GM18951 (cell line): ENCODE results near the gene DEFB112.

Experiments used
- POLR2A ChIP-seq: IDR thresholded peaks from 4 replicates; pipeline ENCODE4 v1.6.1; 2011; ENCODE audit warnings: mild to moderate bottlenecking; ENCODE audit not compliant: insufficient read length, insufficient read depth; ENCODE audit errors: extremely low read depth
- in situ Hi-C: fragments of 300-500 bp; cut with MboI; formaldehyde crosslinking; loops from one replicate; pipeline ENCODE4 v1.12.0; 2022; ENCODE audit warnings: low sequenced_read_pairs, mixed read lengths, inconsistent platforms; ENCODE audit not compliant: unreplicated experiment

The DEFB112 gene

DNA sequence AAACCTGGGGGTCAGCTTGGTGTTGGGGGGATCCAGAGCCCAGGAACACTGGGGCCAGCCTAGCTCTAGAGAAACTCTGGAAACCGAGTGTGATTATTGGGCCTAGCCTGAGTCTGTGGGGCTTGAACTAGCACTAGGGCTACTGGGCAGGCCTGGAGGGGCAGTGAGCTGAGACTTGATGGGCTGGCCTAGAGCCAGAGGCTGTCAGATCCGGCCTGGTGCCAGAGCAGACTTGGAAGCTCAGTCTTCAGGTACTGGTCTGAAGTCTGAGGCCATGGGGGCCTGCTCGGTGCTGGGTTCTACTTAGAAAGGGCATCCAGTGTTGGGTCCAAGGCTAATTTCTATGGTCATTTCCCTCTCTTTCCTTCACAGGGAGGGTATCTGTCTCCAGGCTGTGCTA lies 2.7 kb downstream of the DEFB112 start:
- TF ChIP-seq POLR2A = no peak
- in situ Hi-C loops = no loop called here

DNA sequence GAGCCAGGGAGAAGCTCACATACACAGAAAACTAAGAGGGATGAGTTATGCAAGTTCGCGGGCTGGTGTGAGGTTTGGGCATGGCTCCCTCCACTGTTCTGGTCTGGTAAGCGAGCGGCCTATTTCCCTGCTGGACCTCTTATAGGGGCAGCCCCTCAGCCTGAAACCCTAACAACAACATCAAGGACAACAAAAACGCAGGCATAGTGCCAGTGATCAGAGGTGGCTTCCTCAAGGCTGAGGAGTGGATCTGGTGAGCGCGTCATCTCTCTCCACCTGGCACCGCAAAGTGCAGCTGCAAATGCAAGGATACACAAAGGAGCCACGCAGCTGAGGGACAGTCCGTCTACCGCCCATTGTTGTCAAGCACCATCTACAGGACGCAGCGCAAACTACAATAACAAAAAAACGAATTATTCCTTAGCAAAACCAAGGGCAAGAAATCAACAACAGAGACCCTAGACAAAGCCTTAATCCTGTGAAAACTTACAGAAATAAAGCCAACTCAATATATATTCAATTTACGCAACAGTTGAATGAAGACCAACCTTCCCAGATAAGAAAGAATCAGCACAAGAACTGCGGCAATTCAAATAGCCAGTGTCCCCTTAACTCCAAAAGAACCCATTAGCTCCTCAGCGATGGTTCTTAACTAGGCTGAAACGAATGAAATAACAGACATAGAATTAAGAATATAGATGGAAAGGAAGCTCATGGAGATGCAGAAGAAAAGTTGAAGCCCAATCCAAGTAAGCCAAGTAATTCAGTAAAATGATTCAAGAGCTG lies 18.8 kb downstream of the DEFB112 start:
- in situ Hi-C loops = no loop called here
- TF ChIP-seq POLR2A = no peak

DNA sequence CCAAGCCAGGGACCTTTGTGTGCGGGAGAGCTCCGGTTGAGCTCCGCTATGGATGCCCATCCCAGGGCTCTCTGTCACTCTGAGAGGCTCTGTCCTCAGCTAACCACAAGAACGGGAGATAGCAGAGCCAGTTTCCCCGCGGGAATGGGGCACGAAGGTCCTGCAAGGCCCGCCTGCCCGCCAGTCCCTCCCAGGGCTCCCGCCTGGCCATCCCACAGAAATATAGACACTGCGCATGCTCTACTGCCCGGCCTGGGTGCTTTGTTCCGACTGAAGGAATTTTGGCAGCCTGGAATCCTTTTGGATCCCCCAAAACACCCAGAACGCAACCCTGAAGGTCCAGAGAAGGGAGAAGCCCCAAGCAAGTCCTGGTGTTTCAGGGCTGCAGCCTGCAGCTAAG lies 19.4 kb downstream of the DEFB112 start:
- no peak for TF ChIP-seq POLR2A
- in situ Hi-C loops = no loop called here

DNA sequence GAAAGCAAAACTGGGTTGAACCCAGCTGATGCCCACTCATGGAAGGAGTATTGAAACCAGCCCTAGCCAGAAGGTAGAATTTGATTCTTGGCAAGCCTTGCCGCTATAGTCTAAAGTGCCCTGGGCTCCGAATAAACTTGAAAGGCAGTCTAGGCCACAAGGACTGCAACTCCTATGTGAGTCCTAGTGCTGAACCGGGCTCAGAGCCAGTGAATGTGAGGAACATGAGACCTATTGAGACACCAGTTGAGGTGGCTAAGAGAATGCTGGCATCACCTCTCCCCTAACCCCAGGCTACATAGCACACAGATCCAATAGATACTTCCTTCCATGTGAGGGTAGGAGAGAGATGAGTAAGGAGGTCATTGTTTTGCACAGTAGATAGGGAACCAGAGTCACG lies 24.5 kb downstream of the DEFB112 start:
- in situ Hi-C loops = no loop called here

GRCh38 chr6:50021894-50022293 lies 27.8 kb downstream of the DEFB112 start, which contains the start of gene DEFB110:
TSS of gene DEFB110 (minus strand) at chr6:50021994. CDS start at chr6:50021935, 59 bp downstream.
- no peak for TF ChIP-seq POLR2A
- in situ Hi-C loops = no loop called here

More for the DNA sequence above, 24.5 kb downstream of the DEFB112 start:
- TF ChIP-seq POLR2A = no peak

- in situ Hi-C loops = no loop called here
- no peak for TF ChIP-seq POLR2A
Measured at GRCh38 chr6:50007819-50008218, 41.9 kb downstream of the DEFB112 start.

DNA sequence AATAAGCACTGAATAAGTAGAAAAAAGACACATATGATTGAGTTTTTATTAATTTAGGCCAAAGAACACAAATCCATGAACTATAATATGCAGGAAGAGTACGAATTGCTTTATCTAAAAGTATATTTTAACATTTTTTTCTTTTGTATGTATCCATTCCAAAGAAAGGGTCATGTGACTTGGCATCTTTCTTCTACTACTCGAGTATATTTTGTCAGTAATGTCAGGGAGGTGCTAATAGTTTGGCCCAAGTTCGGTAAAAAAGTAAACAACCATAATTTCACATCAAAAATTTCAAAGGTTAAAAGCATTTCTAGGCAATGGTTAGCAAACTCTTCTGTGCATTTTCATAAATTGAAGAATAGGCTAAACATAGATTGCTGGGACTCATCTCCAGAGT lies 46.6 kb downstream of the DEFB112 start:
- no peak for TF ChIP-seq POLR2A
- in situ Hi-C loops = no loop called here

GRCh38 chr6:49995278-49995677 lies 54.5 kb downstream of the DEFB112 start:
- TF ChIP-seq POLR2A = no peak
- in situ Hi-C loops = no loop called here
